T-helper 1 cell (primary cell): ENCODE data around the gene USE1.

Experiments
- DNase-seq, 5 donors: peaks; one replicate each; pipeline ENCODE4 v3.0.0-alpha.2; 2012 to 2020

USE1 gene

DNA sequence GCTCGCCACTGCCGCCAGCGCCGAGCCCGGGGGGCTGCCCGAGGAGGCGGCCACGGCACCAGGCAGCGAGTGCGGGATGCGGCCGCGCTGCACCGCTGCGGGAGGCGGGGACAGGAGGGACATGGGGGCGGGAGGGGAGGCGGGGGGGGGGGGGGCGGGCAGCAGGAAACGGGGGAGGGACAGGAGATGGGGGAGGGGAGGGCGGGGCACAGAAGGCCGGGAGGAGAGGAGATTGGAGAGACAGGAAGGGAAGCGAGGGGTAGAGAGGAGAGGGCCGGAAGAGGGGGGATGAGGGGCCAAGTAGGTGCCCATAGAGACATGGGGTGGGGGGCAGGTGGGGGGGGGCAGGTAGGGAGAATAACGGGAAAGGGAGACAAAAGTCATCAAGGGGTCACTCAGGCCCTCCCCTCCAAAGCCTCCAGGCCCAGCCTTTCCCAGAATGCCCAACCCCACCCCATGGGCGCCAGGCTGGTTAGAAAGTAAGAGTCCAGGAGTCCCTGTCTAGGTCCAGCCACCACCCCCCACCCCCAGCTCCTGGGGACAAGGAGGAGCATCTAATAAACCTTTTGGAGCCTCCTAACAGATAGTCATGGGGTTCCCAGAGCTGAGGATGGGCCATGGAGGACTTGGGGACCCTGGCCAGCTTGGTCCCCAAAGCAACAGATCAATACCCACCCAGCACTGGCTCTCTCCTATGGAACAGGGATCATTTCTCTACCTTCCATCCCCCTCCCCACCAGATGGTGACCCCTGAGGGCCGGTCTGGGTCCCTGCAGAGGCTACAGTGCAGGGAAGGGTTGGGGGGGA, 21.0 kb downstream of the USE1 start:
- no peak for DNase-seq

DNA sequence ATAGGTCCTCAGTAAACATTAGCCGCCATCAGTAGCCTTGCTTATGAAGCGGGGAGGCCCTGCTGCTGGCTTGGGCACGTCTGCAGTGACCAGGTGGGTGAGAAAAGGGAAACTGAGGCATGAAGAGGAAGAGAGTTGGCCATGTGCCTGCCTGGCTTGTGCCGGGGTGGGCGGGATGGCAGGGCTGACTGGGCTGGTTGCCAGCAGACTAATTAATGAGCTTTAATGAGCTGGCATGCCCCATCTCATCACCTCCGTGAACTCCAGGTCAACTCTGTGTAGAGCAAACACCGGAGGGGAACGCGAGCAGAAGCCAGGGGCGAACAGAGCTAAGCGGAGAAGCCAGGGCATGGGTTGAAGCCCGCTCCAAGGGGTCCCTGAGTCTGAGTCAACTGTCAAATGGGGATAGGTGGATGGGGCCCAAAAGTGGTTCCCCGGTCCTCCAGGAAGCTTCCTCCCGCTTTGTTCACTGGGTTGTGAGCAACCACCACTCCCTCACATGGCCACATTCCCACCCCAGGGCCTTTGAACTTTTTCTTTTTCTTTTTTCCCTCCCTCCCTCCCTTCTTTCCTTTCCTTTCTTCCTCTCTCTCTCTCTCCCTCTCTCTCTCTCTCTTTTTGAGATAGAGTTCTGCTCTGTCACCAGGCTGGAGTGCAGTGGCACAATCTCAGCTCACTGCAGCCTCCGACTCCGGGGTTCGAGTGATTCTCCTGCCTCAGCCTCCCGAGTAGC, 21.8 kb downstream of the USE1 start:
- DNase-seq = no peak

DNA sequence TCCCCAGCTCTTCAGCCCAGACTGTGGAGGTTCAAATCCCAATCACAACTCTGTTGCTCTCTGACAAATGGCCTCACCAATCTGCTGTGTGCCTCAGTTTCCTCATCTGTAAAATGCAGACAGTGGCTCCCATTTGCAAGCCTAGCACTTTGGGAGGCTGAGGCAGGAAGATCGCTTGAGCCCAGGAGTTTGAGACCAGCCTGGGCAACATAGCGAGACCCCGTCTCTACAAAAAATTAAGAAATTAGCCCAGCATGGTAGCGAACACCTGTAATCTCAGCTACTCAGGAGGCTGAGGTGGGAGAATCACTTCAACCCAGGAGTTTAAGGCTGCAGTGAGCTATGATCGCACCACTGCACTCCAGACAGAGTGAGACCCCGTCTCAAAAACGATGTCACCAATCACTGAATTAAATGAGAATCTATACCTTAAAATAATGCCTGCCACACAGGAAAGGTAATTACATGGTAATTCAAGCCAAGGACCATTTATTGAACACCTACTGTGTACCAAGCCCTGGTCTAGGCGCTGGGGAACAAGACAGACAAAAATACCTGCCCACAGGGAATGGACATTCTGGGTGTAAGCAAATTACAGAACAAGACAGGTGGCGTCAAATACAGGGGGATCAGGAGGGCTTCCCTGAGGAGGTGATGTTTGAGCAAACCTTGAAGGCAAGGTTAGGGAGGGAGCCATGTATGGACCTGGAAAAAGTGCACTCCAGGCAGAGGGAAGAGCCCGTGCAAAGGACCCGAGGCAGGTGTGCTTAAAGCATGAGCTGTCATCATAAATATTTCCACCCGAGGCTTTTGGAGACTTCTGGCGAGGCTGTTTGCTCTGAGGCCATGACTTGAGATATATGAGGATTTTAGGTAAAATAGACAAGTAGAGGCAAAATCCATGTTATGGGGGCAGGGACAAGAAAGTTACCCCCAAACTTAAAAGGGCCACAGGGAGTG, 22.9 kb downstream of the USE1 start:
- no peak for DNase-seq

DNA sequence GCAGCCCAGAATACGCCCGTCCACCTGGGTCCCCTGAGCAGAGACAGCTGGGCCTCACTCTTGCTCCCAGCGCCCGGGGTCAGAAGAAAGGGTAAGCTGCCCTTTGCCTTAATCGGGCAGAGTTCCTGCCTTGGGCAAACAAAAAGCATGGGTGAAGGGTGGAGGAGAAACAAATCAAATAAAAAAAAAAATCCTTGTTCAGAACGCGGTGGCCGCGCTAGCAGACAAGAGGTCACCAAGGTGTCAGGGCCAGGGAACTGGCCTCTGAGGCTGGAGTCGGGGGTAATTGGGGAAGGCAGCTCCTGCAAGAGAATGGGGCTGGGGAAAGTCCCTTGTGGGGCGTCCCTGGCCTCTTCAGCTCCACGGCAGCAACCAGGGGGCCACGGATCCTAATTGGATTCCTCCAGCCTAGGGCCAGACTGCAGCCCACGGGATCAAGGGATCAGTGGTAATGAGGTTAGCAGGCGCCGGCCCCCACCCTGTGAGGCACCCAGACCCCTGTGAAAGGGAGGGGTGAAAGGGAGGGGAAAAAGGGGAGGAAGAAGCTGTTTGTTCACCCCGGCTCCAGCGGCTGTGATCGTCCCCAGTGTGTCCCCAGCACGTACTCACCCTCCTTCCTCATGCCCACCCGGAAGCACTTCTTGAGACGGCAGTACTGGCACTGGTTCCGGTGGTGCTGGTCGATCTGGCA, 25.1 kb downstream of the USE1 start:
- DNase-seq = no peak

DNA sequence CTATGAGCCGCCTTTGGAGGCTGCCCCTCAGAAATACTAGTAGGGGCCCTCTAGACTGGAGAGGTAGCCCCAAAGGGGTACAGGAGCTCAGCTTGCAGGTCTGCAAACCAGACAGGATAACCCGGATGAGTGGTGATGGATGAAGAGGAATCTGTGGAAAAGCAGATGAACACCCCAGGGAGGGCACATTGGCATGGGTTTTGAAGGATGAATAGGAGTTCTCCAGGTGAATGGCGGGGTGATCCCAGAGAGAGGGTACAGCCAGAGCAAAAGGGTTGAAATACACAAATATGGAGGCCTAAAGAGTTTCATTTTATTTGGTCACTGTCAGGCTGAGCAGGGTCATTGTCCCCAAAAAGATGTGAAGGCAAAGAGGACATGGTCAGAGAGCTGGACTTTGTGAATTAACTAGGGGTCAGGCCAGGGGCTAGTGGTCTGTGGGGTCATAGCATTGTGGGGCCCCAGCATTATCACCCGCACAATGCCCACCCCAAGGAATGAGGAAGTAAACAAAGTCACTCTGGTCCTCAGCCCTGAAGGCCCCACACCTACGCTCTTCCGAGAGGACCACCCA, 25.8 kb downstream of the USE1 start:
- no peak for DNase-seq

DNA sequence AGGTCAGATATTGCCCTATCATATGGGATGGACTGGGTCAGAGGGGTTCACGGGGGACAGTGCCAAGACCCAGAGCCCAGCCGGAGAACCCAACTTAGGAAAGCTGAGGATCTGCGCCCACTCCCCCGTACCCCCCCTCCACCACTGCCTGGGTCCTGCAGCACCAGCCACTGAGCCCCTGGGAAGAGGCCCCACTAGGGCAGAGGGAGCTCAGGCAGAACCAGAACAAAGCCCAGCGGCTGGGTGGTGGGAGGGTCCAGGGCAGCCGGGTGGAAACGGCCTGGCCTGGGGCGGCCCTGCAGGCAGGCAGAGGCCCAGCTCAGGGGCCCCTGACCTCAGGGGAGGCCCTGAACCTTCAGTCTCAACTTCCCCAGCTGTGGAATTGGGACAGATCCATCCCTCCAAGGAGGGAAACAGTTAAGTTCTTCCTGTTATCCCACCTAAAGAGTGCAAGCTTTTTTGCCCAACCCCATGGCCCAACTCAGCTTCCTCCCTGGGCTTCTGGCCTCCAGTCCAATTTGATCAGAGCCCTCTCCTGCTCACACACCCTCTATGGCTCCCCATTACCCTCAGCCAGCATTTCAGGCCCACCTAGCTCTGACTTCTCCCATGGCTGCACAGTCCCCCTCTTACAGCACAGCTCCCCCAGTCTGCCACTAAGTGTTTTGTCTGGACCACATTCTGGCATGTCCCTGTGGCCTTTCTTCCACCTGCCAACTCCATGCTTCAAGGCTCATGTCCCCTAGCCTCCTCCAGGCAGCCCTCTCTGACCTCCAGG, 27.5 kb downstream of the USE1 start:
- DNase-seq = no peak

DNA sequence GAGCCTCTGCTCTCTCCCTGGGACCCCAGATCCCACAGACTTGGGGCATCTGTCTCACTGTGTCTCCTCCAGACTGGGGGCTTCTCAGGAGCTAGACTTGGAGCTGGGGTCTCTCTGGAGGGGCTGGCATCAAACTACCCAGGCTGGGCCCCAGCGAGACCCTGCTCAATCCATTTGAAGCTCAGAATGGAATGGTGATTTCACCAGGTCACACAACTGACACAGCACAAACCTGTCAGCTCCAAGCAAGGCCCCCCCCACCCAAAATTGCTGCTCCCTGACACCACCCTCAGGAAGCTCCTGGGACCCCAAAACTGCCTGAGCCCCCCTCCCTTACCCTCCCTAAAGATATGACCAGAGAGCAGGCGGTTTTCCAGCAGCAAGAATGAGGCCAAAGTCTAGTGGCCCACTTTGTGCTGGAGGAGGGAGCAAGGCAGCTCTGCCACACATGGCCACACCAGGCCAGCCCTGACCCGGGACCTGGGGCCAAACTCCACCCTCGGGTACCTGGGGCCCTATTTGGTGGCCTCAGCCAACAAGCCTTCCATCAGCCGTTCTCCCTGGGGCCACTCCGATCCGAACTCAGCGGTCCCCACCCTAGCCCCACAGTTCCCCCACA, 28.2 kb downstream of the USE1 start:
- DNase-seq = no peak

DNA sequence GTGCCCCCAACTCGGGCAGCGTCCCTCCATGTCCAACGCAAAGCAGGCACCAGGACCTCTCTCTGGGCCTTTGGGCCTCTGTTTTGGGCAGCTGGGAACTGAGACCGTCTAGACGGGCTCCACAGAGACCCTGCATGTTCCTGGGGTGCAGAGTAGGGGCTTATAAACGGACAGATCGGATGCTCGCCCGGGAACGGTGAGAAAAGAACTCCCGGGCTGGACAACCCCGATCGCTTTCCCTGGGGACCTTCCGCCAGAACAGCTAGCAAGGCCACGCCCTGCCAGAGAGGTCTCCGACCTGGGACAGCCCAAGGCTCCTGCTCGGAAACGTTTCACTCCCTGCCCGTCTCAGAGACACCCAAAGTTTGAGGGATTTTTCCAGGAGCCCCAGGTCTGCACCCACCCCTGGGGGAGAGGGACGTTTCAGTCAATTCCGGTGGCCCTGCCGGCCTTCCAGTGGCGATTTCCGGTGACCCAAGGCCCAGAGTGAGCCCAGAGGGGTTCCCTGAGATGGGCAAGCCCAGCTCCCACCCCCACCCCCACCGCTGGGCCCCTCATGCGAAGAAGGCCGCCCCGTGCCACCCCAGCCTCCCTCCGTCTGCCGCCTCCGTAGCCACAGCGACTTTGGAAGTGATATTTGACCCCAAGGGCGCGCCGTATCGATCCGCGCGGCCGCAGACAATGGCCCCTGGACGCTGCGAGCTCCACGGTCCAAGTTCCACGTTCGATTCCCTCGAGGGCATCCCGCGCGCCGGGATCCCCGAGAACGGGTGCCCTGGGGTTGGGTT, 28.9 kb downstream of the USE1 start:
- DNase-seq = no peak

DNA sequence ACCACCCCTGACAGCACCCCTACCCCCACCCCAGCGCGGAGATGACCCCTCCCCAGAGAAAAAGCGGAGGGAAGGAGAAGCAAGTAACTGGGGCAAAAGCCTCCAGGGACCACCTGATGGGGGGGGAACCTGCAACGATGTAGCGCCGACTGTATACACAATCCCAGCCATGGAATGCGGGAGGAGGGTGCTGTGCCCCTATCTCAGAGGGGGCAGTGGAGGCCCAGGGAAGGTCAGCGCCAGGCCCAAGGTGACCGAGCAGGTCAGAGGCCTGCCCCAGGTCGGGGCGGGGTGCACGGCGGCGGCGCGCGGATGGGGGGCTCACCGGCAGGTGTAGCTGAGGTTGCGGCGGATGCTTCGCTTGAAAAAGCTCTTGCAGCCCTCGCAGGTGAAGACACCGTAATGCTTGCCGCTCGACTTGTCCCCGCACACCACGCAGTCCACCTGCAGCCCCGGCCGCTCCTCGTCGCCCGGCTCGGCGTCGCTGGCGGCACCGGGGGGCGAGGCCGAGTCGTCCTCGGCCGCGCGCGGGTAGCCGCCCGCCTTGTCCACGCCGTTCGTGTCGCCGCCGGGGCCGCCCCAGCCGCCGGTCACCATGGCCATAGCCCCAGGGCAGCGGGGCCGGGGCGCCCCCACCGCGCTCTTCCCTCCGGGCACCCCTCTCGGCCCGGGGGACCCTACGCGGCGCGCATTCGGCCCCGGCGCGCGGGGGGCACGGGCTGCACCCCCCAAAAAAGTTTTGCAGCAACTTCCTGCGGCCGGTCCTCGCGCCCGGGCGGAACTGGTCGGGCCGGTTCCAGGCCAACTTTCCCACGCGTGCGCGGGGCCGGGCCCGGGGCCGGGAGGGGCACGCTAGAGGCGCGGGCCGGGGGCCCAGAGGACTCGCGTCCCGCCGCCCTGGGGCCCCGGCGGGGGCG, 29.7 kb downstream of the USE1 start:
- DNase-seq = no peak

DNA sequence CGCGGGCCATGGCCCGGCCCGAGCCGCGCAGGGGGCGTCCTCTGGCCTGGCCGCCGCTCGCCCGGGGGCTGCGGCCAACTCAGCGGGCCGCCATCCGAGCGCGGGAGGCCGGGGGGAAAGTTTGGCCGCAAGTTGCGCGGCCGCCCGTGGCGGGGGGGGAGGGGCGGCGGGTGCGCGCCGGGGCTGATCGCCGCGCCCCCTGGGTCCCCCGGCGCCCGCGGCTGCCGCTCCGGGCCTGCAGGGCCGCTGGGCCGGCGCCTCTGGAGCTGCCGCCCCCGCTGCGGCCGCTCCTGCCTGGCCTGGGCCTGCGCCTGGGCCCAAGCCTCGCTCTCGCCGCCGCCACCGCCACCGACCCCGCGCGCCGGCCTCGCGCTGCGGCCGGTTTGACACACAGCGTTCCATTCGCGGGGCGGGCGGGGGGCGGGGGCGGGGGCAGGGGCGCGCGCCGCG, 30.4 kb downstream of the USE1 start, which contains the start of gene NR2F6:
Gene NR2F6 (minus strand): TSS at position 385 of the 450 bp plus-strand sequence. CDS start 699 bp downstream, outside the sequence.
- no peak for DNase-seq

DNA sequence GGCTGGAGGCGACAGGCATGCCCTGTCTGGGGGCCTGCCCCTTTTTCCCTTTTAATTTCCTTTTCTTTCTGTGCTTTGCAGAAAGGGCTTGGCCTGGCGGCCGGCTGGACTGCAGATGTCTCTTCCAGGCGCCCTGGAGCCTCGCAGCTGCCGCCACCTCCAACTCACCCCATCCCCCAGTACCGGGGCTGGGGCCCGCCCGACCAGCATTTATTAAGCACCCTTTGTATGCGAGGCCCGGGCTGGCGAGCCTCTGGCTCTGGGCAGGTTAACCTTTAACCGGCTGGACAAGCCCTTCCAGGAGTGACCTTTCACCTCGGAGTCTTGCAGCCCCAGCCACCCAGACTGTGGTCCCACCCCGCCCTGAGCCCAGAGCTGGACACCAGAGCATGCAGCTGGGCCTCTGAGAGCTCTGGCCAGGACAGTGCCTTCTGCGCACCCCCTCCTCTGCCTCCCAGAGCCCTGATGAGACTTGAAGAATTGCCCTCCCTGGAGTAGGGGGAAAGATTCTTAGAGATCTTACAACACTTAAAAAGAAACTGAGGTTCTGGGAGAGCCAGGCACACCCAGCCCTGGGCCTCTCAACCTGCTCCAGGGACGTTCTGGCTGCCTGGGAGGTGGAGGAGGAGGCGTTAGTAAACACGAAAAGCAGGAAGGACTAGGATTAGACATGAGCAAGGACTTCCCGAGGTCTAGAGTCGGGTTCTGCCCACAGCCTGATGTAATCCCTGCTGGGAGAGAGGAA, 31.7 kb downstream of the USE1 start:
- DNase-seq = no peak

DNA sequence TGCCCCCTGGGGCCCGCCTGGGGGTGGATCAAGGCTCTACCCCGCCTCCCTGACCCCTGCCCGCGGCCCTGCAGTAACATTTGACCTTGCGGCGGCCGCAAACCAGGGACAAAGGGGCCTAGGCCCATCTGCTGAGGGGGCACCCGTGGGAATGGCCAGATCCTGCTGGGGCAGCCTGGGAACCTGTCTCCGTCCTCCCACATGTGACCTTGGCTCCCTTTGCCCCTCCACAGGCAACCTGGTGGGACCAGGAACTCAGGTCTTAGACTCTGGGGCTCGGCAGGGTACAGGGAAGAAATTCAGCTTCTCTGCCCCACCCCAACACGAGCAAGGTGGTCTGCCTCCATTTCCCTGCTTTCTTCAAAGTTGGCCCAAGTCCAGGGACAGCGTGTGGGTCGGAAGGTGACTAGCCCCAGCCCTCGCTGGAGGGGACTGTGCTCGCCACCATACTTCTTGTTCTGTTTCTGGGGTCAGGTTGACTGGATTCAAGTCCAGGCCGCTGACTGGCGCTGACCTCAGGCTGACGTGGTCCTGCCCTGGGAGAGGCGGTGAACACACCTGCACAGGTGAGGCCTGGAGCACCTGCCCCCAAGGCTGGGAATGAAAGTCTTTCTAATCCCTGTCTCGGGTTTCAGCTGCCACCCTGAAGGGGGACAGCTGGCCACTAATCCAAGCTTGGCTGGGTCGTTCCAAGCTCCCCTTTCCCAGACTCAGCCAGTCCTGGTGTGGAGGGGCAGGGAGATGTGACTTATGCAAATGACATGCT, 33.0 kb downstream of the USE1 start:
- no peak for DNase-seq

DNA sequence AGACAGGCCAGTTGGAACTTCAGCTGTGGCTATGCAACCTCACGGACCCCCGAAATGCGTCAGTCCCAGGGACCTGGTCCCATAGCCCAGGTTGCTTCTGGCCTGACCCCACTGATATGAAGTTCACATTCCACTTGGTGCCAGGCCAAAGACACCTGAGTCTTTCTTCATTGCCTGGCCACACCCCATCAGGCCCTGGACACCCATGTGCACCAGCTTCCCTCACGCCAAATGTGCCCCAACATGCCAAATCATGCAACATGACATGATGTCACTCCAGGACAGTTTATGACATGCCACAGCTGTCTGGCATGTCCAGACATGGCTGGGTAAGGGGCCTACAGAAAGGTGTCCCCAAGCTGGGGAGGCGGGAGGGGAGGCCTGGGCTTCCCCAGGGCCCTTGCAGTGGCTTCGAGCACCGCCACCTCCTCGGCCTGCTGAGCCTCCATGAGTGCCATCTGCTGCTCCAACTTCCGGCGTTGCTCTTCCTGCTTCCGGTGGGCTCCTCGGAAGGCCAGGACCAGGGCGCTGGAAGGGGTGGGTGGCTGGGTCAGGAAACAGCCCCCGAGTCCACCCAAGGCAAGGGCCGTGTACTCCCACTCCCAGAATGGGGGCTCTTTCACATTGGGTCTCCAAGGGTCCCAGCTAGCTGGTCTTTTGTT, 34.9 kb downstream of the USE1 start:
- no peak for DNase-seq

DNA sequence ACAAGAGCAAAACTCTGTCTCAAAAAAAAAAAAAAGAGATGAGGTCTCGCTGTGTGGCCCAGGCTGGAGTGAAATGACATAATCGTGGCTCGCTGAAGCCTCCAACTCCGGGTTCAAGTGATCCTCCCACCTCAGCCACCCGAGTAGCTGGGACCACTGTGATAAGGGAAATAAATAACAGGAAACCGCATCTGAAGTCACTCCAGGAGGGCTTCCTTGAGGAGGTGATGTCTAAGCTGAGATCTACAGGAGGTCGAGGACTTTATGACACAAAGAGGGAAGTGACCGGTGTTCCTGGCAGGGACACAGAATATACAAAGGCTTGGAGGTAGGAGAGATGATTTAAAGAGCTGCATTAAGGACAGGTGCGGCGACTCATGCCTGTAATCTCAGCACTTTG, 39.5 kb downstream of the USE1 start:
- DNase-seq = no peak

DNA sequence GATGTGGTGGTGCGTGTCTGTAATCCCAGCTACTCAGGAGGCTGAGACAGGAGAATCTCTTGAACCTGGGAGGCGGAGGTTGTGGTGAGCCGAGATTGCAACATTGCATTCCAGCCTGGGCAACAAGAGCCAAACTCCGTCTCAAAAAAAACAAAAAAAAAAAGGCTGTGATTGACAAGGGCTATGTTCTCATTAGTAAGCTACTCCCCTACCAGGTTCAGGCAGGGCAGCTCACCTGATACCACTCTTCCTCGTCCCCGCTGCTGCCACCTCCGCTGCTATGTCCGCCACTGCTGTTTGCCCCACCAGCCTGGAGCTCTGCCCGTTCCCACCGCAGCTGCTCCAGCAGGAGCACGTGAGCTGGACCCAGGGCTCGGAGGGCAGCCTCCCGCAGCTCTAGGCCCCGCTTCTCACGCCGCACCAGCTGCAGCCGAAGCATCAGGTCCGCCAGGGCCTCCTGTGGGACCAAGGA, 40.0 kb downstream of the USE1 start:
- DNase-seq = no peak

DNA sequence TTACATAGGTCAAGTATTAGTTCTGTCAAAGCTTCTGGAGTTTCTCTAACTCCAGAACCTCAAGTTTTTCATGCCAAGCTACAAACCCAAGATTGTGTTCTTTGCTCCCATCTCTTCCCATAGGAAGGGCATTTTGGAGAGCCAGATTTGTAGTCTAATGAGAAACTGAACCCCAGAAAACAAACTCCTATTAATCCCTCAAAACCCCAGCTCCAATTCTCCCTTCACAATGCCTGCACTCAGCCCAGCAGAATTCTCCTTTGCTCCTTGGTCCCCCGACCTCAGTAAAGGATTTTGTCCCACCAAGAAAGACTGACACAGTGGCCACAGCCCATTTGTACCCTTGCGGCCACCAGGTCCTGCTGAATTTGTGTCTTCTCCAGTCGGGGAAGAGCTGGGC, 41.0 kb downstream of the USE1 start:
- no peak for DNase-seq
